Measurements from ENCODE around the gene EXT2.

EXT2 gene

GRCh38 chr11:44247508-44247907 lies 152.0 kb downstream of the EXT2 start:
- DNase-seq, result no peak

DNA sequence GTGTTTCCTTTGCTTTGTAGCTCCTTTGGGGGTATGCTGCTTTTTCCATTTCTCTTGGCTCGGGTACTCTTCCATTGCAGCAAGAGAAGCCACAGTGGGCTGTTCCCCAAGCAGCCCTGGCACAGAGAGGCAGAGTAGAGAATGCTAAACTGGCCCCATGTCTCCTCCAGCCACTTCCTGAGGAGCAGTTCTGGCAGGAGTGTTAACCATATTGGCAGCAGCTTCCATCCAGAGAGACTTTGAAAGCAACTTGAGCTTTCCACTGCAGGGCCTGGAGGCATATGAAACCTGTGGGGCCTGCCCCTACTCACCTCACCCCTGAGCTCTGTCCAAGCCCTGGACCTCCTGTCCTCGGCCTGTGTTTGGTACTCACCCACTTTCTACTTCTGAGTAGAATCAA lies 152.6 kb downstream of the EXT2 start:
- no peak for DNase-seq

DNA sequence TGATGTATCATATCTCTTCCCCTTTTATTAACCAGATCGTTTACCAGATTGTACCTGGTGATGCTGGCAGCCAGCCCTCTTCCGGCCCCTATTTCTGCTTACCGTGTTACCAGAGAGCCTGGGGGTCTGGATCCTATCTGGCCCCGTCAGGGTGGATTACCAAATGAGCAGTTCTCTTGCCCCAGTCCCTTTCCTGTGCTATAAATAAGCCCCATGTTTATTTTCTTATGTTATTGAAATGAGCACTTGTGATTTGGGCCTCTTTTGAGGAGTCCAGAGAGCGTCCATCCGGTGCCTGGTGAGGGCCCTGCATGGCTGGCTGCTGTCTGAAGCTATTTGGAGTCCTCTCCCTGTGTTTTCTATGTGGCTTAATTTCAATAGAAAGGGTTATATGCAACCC lies 154.9 kb downstream of the EXT2 start:
- no peak for DNase-seq

- DNase-seq, result no peak
Measured at GRCh38 chr11:44252999-44253602, 157.6 kb downstream of the EXT2 start.

DNA sequence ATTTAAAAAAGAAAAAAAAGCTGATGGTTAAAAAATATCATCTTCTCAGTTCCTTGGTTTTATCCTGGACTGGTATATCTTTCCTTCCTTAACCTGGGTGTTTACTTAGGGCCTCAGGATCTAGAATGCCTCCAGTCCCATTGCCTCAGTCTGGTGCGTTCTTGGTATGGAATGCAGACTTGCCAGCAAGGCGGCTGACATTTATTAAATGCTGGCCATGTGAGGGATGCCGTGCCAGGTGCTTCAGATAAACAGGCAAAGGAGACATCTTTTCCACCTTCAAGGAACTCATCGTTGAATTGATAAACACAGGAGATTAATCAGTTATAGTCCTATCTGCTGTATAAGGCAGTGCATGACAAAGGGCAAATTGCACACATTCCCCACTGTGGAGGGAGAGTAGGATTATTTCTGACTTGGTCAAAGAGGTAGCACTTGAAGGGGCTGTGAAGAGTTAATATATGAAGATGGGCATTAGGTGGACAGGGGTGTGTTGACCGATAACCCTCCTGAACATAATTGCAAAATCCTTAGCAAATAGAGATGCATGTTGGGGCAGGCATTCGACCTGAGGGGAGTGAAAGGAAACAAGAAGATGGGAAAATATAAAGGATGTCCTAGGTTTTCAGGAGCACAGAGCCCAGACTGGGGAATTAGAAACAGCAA lies 160.1 kb downstream of the EXT2 start:
- no peak for DNase-seq

GRCh38 chr11:44256673-44257291 lies 161.3 kb downstream of the EXT2 start:
- peak in 1 of 5 donors; percentile 7 for DNase-seq

GRCh38 chr11:44257338-44258189 lies 162.1 kb downstream of the EXT2 start:
- DNase-seq, result no peak

DNA sequence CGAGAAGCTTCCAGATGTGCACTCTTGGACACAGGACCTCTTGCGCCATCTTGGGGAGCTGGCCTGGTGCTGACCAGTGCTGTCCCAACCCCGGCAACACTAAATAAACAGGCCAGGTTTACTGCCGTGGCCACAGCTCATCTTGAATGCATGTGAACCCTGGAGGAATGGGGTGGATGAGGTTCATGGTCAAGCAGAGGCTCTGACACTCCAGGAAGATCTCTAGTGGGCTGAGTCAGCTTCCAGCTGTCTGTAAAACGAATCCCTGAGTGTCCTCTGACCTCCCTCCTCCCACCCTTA lies 162.7 kb downstream of the EXT2 start:
- DNase-seq, result no peak

DNA sequence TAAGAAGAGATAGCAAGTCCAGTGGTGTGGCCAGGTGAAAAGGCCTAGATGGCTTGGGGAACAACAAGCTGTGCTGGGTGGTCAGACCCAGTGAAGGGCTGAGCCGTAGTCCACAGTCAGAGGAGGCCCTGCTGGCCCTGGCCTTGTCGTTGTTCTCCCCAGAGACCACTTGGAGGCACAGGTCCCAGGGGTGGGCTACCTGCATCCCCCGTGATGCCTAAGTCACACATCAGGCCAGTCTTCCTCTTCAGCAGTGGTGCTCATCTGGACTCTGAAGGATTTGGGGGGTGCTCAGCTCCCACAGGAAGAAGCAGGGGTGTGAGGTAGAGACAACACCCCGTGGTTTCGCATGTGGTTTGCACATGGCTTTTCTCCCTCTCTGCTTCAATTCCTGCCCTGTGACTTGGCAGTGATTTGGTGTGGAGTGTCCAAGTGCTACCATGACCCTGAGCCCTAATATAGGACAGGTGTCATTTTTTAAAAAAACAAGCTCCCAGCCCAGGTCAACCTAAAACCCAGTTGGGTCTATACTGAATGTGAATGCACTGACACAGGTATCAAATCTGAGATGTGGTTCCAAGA lies 163.5 kb downstream of the EXT2 start:
- DNase-seq, result no peak

DNA sequence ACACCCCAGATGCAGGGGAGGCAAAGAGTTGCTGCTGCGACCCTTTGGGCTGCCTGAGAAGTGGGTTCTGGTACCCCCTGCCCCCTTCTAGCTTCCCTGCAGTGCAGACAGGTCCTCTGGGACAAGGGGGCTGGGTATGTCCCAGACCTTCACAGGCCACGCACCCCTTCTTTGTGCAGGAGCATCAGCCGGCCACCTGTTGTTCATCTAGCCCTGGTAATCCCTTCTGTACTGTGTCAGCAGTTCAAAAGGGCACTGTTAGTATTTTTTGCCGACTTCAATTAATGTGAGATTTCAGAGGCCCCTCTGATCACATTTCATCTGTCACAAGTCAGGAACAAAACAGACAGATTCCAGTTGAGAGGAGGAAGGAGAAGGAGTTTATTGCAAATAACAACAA lies 164.6 kb downstream of the EXT2 start:
- no peak for DNase-seq

DNA sequence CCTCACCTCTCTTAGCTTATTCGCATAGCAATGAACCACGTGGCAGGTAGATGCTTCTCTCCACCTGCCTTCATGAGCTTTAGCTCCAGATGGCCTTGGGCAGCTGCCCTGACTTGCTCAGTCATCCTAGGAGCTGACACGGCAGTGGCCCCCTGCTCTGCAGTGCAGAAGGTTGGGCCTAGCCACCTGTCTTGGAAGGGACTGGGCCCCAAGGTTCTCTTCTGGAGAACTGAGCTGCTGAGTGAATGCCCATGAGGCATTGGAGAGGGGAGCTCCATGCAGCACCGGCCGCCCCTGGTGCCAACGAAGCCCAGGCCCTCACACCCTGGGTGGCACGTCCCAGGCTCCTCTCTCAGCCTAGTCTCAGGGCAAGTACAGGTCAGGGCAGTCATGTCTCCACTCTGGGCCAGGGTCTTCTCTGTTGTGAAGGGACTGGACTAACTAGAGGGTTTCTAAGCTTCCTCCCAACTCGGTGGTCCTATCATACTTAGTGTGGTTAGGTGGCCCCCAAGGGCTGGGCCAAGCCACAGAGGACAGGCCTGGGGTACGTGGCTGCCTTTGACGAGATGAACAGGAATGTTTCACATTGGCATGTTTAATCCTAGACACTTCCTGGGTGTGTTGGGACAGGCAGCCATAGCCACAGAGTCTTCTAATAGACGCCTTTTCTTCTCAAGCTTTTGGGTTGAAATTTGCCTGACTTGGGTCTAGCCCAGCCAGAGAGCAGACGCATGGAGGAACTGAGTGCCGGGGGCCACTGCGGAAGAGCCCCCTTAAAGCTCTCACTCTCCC lies 166.5 kb downstream of the EXT2 start:
- no peak for DNase-seq

GRCh38 chr11:44263738-44264437 lies 168.4 kb downstream of the EXT2 start:
- no peak for DNase-seq

DNA sequence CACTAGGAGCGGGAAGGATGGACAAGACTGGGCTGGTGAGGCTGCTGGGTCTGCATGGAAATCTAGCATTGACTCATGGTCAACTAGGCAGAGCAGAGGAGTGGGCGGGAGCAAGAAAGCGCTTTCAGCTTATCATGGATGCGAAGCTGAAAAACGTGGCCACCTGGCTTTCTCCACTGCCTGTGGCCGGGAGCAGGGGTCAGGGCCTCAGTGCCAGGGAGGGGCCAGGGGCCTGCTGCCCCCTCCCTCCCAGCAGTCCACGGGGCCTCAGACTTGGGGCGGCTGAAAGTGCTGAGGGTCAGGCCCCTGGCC lies 168.9 kb downstream of the EXT2 start:
- no peak for DNase-seq

GRCh38 chr11:44264761-44265160 lies 169.3 kb downstream of the EXT2 start:
- no peak for DNase-seq

DNA sequence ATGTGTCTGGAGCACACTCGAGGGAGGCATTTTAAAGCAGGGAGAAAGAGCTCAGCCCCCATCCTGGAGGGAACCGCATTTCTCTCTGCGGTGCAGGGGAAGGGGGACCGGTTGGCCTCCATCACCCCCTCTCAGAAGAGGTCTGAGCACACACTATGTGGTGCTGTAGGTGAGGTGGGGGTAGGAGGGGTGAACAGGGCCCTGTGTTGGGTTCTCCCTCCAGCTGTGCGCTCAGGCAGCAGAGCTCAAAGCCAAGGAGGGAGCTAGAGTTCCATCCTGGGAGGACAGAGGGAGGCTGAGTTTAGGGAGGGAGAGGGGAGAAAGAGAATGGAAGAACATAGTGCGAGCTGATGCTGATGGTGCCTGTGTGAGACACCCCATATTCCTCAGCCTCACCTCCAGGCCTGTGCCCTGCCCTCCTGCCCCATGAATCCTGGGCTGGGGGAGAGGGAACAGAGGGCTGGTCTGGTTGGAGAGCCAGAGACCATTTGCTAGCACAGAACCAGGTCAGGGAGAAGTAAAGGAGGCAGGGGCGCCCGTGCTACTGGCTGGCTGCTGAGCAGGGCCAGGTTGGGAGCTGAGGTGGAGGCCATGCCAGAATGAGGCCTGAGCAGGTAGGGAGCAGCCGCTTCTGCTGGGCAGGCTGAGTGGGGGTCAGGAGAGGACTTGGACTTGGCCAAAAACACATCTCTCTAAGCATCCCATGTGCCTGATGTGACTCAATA lies 170.7 kb downstream of the EXT2 start:
- no peak for DNase-seq

- DNase-seq, result no peak
Measured at GRCh38 chr11:44267006-44267749, 171.7 kb downstream of the EXT2 start.

- no peak for DNase-seq
Measured at GRCh38 chr11:44267750-44268613, 172.5 kb downstream of the EXT2 start.

DNA sequence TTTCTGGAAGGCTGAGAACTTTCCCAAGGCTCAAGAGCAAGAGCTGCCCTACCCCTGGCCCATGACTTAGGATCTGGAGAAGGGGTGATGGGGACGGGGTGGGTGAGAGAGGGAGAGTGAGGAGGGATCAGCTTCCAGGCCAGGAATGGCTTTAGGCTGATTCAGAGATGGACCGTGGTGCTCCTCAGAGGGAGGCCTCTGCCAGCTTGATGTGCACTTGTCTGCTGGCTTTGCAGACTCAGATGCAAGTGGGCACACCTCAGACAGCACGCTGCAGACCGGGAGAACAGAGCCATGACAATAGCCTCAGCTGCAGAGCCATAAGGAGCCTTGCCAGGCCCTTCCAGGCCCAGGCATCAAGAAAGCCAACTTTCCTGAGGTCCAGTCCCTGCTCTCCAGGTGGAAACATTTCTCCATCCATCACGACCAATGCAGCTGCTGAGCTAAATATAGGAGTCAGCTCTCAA lies 173.2 kb downstream of the EXT2 start:
- DNase-seq, result no peak
